Activated CD4-positive, alpha-beta T cell treated with anti-CD3 and anti-CD28 coated beads, Interleukin-2, amount 10 ng/mL, durations not matched to agents 7 days and 5 days (primary cell): Measurements from ENCODE around the gene ADK. TPM values are rescaled to one million over a fixed set of nuclear protein-coding genes. Genes with fewer than 3 reads are reported as not detected.
A peak's percentile ranks its signal among the peaks of the same experiment; 100 is the strongest.
"Not testable (repeated sequence)": the region's sequence is repeated elsewhere in the genome, so short reads cannot be mapped to it uniquely, and the experiment has no call there.

Source experiments
- CTCF ChIA-PET: fragments of 350-600 bp; sonication (Branson Sonifier 250); formaldehyde crosslinking; loops from one replicate; lab custom pipeline; 2021; ENCODE audit warnings: antibody characterized with exemption; lab: Charles Lee
- POLR2A ChIA-PET: fragments of 350-600 bp; sonication (Branson Sonifier 250); formaldehyde crosslinking; loops from one replicate; lab custom pipeline; 2021; ENCODE audit warnings: antibody characterized with exemption; lab: Charles Lee
- DNase-seq: peaks from one replicate; pipeline ENCODE4 v3.0.0-alpha.2; 2020
- H3K27ac Mint-ChIP-seq: one replicate; pipeline ENCODE4 v1.8.0; 2021; ENCODE audit warnings: mild to moderate bottlenecking, moderate library complexity, mixed read lengths
- H3K27me3 Mint-ChIP-seq: one replicate; pipeline ENCODE4 v1.8.0; 2021; ENCODE audit warnings: mixed read lengths
- H3K36me3 Mint-ChIP-seq: one replicate; pipeline ENCODE4 v1.8.0; 2021; ENCODE audit warnings: low read depth, mixed read lengths
- H3K4me1 Mint-ChIP-seq: one replicate; pipeline ENCODE4 v1.8.0; 2021; ENCODE audit warnings: mixed read lengths
- H3K4me3 Mint-ChIP-seq: one replicate; pipeline ENCODE4 v1.8.0; 2021; ENCODE audit warnings: mild to moderate bottlenecking, moderate library complexity, mixed read lengths
- H3K9me3 Mint-ChIP-seq: one replicate; pipeline ENCODE4 v1.8.0; 2021; ENCODE audit warnings: mixed read lengths
- total RNA-seq, 2 experiments: library from RNA; stranded (reverse); gene quantifications; one replicate each; pipeline ENCODE4 v1.2.3, GENCODE V29; 2021

Gene ADK
- total RNA-seq, 2 experiments from 2014 or later = 36.8 to 38.5 TPM

DNA sequence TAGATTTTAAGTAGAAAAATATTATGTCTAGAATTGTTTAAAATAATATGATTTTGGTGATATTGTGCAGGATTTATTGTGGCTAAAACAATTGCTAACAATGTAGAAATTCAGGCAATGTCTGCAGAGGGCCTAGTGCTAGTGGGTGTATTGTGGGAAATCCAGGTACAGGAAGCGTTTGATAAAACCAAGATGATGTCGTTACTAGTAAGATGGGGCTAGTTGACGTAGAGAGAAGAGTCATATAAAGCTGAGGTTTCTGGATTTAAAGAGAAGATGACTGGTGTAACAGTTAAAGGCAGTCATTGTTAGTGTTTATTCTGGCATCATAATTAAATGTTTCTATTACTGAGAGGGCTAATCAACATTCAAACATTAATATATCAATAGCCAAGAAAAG lies 43.5 kb downstream of the ADK start:
- Mint-ChIP-seq H3K9me3 (no peaks in the 10 kb centered on the region), H3K36me3 (peaks cover 12% of the 10 kb centered on the region), H3K27ac (no peak overlapping the region), H3K4me1 (peaks cover 47% of the 10 kb centered on the region), H3K27me3 (no peaks in the 10 kb centered on the region), H3K4me3 (no peak overlapping the region)
- CTCF ChIA-PET = interaction anchor here (1.0 kb wide), 1 partner anchor 19 kb away, joined by 3 read pairs; no protein-coding TSS in a partner anchor
- POLR2A ChIA-PET = no interaction called here
- DNase-seq = no peak

DNA sequence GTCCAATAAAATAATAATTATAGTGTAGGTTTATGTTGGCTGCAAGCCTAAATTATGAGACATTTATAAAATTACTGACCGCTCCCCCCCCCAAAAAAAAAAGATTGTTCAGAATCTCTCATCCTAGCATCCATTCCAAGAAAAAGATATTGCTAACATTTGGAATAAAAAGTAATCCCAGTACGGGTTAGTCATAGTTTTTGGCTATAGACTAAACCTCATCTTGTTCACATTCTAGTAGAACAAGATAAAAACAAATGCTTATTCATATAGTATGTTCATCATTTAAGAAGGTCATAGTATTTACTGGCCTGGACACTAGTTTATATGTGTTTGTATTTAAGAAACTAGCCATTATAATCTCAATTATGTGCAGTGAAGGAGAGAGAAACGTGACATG lies 44.0 kb downstream of the ADK start:
- no peak overlapping the region for H3K27ac Mint-ChIP-seq
- ChIA-PET CTCF (interaction anchor here (1.0 kb wide), 1 partner anchor 19 kb away, joined by 3 read pairs; no protein-coding TSS in a partner anchor), POLR2A (no interaction called here)
- H3K9me3 Mint-ChIP-seq = no peaks in the 10 kb centered on the region
- DNase-seq = no peak
- no peaks in the 10 kb centered on the region for H3K27me3 Mint-ChIP-seq
- H3K36me3 Mint-ChIP-seq = peaks cover 12% of the 10 kb centered on the region
- no peak overlapping the region for H3K4me3 Mint-ChIP-seq
- H3K4me1 Mint-ChIP-seq = peaks cover 43% of the 10 kb centered on the region

DNA sequence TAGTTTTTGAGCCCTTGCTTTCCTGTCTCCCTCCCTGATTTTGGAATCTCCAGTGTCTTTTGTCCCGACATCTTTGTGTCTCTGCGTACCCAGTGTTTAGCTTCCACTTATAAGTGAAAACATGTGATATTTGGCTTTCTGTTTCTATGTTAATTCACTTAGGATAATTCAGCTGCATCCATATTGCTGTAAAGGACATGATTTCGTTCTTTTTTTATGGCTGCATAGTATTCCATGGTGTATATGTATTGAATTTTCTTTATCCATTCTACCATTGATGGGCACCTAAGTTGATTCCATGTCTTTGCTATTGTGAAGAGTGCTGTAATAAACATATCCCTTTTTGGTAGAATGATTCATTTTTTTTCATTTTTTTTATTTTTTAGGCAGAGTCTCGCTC lies 48.3 kb downstream of the ADK start:
- Mint-ChIP-seq H3K9me3 (no peaks in the 10 kb centered on the region), H3K4me3 (no peak overlapping the region), H3K27me3 (no peaks in the 10 kb centered on the region), H3K27ac (no peak overlapping the region), H3K36me3 (peaks cover 11% of the 10 kb centered on the region), H3K4me1 (peaks cover 14% of the 10 kb centered on the region)
- CTCF ChIA-PET = no interaction called here
- DNase-seq = no peak
- POLR2A ChIA-PET = no interaction called here

DNA sequence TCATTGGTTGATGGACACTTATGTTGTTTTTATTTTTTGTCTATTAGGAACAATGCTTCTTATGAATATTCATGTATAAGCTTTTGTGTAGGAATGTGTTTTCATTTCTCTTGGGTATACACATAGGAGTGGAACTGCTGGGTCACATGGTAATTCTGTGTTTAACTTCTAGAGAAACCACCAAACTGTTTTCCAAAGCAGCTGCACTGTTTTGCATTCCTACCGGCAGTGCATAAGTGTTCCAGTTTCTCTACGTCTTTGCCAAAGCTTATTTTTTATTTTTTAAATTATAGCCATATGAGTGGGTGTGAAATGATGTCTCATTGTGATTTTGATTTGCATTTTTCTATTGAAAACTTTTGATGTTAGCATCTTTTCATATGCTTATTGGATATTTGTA lies 51.3 kb downstream of the ADK start:
- no peak overlapping the region for H3K4me3 Mint-ChIP-seq
- H3K36me3 Mint-ChIP-seq = peaks cover 8% of the 10 kb centered on the region
- CTCF ChIA-PET = no interaction called here
- H3K4me1 Mint-ChIP-seq = no peaks in the 10 kb centered on the region
- H3K9me3 Mint-ChIP-seq = no peaks in the 10 kb centered on the region
- POLR2A ChIA-PET = no interaction called here
- DNase-seq = no peak
- H3K27me3 Mint-ChIP-seq = no peaks in the 10 kb centered on the region
- no peak overlapping the region for H3K27ac Mint-ChIP-seq

DNA sequence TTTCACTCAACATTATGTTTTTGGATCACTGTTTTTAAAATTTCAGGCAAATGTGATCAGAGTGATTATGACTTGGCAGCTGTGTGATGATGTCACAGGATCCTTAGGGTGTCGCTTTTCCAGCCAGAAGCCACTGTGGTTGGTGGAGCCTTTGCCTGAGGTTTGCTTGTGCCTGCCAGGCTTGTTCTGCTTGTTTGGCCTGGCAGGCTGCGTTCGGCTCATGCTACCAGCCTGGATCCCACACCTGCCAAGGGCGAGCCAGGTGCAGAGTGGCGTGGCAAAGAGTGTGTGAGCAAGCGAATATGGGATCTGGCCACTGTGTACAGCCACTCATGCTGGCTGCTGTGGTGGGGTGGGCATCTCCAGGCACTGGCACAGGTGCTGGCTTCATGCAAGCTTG lies 55.7 kb downstream of the ADK start:
- H3K4me3 Mint-ChIP-seq = no peak overlapping the region
- POLR2A ChIA-PET = no interaction called here
- no peak for DNase-seq

DNA sequence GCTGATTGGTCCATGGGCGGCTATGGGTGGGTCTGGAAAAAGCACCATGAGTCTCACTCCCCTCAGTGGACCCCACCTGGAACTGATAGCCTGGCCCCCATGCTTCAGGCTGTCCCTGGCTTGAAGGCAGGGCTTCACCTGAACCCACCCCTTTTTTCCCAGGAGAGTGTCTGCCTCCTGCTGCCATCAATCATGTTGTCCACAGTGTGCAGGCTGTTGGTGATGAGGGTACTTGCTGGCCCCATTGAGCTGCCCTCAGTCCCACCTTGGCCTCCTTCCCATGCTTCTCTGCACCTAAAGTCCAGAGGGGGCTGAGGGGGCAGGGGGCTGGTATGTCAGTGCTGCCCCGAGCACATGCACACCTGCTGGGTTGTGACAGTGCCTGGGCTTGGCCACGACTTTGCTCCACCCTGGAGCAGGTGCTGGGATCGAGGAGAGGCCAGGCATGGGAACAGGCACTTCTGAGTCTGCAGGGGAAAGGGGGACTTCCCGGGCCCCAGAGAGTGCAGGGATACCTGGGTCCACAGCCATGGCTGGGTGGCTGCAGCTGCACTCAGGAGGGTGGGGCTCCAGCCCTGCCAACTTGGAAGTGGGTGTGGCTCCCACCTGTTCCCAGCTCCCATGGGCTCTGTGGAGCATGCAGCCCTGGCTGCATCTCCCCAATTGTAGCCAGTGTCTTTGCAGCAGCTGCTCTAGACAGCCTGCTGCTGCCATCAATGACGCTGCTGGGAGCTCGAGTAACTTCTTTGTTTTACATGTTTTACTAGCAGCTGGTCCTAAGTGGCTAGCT lies 56.9 kb downstream of the ADK start:
- Mint-ChIP-seq H3K36me3 (peaks cover 6% of the 10 kb centered on the region), H3K9me3 (no peaks in the 10 kb centered on the region), H3K27me3 (no peaks in the 10 kb centered on the region), H3K4me3 (no peak overlapping the region), H3K27ac (no peak overlapping the region), H3K4me1 (peaks cover 3% of the 10 kb centered on the region)
- no peak for DNase-seq
- POLR2A ChIA-PET = no interaction called here
- CTCF ChIA-PET = no interaction called here

More for the DNA sequence above, 55.7 kb downstream of the ADK start:
- peaks cover 8% of the 10 kb centered on the region for H3K36me3 Mint-ChIP-seq
- H3K27me3 Mint-ChIP-seq = no peaks in the 10 kb centered on the region
- H3K4me1 Mint-ChIP-seq = peaks cover 2% of the 10 kb centered on the region
- no peaks in the 10 kb centered on the region for H3K9me3 Mint-ChIP-seq
- no peak overlapping the region for H3K27ac Mint-ChIP-seq
- CTCF ChIA-PET = interaction anchor here (1.1 kb wide), 1 partner anchor 17 kb away, joined by 4 read pairs; no protein-coding TSS in a partner anchor

DNA sequence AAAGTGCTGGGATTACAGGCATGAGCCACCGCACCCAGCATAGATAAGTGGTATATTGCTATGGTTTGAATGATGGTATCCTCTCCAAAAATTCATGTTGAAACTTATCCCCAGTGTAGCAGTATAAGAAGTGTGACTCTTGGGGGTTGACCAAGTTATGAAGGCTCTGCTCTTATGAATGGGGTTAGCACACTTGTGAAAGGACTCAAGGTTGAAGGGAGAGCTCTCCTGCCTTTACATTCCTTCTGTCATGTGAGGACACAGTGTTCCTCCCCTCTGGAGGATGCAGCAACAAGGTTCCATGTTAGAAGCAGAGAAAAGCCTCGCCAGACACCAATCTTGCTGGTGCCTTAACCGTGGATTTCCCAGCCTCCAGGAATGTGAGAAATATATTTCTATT lies 58.0 kb downstream of the ADK start:
- POLR2A ChIA-PET = no interaction called here
- DNase-seq = no peak
- peaks cover 5% of the 10 kb centered on the region for H3K4me1 Mint-ChIP-seq
- H3K9me3 Mint-ChIP-seq = no peaks in the 10 kb centered on the region
- H3K4me3 Mint-ChIP-seq = no peak overlapping the region
- H3K36me3 Mint-ChIP-seq = peaks cover 6% of the 10 kb centered on the region
- no peaks in the 10 kb centered on the region for H3K27me3 Mint-ChIP-seq
- no peak overlapping the region for H3K27ac Mint-ChIP-seq
- CTCF ChIA-PET = interaction anchor here (0.5 kb wide), 1 partner anchor 153 kb away, joined by 4 read pairs; no protein-coding TSS in a partner anchor

DNA sequence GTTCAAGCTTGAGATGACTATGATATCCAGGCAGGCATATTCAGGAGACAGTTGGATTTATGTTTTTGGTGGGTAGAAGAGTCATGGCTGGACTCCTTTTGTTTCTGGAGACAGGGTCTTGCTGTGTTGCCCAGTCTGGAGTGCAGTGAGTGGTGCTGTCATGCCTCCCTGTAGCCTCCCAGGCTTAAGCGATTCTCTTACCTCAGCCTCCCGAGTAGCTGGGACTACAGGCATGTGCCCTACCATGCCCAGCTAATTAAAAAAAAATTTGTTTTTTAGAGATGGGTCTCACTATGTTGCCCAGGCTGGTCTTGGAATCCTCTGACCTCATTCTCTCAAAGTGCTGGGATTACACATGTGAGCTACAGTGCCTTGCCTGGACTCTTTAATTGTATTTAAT lies 62.0 kb downstream of the ADK start:
- CTCF ChIA-PET = interaction anchor here (0.8 to 1.7 kb wide), 3 partner anchors 15 to 35 kb away, joined by 3 read pairs; no protein-coding TSS in a partner anchor
- POLR2A ChIA-PET = interaction anchor here (1.2 kb wide), 1 partner anchor 21 kb away, joined by 3 read pairs; no protein-coding TSS in a partner anchor
- Mint-ChIP-seq H3K27ac (no peak overlapping the region), H3K4me1 (peaks cover 3% of the 10 kb centered on the region), H3K9me3 (peaks cover under 1% of the 10 kb centered on the region), H3K27me3 (no peaks in the 10 kb centered on the region), H3K36me3 (peaks cover 8% of the 10 kb centered on the region), H3K4me3 (no peak overlapping the region)
- DNase-seq = no peak

DNA sequence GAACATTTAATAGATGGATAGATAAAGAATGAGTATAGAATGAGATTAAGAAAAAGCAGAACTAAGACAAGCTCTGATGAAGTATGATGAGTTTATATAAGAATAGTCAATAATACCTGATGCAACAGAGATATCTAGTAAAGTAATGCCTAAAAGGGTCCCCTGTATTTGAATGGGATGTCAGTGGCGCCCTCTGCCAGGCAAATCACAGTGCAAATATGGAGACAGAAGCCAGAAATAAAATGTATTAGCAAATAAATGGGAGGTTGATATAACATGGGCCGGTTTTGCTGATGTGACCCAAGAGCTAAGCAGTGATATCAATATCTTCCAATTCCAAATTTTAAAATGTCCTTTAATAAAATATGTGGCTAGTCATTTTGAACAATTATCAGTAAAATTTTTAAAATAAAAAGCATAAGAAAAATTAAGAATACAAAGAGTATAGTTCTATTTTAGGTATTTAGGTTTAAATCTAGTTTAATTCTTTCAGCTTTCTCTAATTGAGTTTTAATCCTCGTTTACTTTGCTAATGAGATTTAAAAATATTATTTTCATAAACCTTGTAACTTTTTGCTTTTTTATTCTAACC lies 62.6 kb downstream of the ADK start:
- POLR2A ChIA-PET = no interaction called here
- peak; percentile 43 for DNase-seq
- peaks cover 3% of the 10 kb centered on the region for H3K9me3 Mint-ChIP-seq

DNA sequence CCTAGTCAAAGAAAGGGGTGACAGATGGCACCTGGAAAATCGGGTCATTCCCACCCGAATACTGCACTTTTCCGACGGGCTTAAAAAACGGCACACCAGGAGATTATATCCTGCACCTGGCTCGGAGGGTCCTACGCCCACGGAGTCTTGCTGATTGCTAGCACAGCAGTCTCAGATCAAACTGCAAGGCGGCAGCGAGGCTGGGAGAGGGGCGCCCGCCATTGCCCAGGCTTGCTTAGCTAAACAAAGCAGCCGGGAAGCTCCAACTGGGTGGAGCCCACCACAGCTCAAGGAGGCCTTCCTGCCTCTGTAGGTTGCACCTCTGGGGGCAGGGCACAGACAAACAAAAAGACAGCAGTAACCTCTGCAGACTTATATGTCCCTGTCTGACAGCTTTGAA lies 66.1 kb downstream of the ADK start:
- H3K27me3 Mint-ChIP-seq, POLR2A ChIA-PET, H3K36me3 Mint-ChIP-seq, CTCF ChIA-PET, H3K9me3 Mint-ChIP-seq, H3K4me3 Mint-ChIP-seq, H3K4me1 Mint-ChIP-seq, DNase-seq, H3K27ac Mint-ChIP-seq: not testable (repeated sequence)

More for the DNA sequence above, 62.6 kb downstream of the ADK start:
- CTCF ChIA-PET = interaction anchor here (0.6 to 1.7 kb wide), 4 partner anchors 14 to 838 kb away, joined by 3 read pairs; no protein-coding TSS in a partner anchor
- Mint-ChIP-seq H3K27ac (no peak overlapping the region), H3K4me3 (no peak overlapping the region), H3K4me1 (peaks cover 3% of the 10 kb centered on the region), H3K36me3 (peaks cover 12% of the 10 kb centered on the region), H3K27me3 (no peaks in the 10 kb centered on the region)

DNA sequence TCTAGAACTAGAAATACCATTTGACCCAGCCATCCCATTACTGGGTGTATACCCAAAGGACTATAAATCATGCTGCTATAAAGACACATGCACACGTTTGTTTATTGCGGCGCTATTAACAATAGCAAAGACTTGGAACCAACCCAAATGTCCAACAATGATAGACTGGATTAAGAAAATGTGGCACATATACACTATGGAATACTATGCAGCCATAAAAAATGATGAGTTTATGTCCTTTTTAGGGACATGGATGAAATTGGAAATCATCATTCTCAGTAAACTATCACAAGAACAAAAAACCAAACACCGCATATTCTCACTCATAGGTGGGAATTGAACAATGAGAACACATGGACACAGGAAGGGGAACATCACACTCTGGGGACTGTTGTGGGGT lies 71.4 kb downstream of the ADK start:
- CTCF ChIA-PET, H3K27me3 Mint-ChIP-seq, H3K27ac Mint-ChIP-seq, POLR2A ChIA-PET, DNase-seq, H3K4me3 Mint-ChIP-seq, H3K9me3 Mint-ChIP-seq: not testable (repeated sequence)
- H3K4me1 Mint-ChIP-seq = peaks cover 18% of the 10 kb centered on the region
- peaks cover 15% of the 10 kb centered on the region for H3K36me3 Mint-ChIP-seq

DNA sequence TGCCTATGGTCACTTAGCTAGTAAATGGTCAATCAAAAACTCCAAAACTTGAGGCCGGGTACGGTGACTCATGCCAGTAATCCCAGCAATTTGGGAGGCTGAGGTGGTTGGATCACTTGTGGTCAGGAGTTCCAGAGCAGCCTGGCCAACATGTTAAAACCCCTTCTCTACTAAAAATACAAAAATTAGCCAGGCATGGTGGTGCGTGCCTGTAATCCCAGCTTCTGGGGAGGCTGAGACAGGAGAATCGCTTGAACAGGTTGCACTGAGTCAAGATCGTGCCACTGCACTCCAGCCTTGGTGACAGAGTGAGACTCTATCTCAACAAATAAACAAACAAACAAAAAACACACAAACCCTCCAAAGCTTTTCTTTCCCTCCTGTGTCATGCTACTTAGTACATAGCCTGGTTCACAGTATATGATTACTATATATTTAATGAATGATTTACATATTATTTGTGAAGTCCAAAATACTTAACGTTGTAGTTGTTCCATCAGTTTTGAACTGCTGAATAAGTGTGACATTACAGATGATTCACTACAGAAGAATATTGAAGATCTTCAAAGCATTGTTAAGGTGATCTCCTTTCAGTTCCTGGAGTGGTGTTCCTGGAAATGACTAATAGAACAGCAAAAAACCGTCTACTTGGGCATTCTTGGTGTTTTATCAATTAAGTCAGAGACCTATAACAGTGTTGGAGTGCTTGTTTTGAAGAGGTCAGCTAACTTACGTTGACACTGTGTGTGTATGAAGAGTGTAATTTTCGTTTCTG lies 72.9 kb downstream of the ADK start:
- DNase-seq = no peak
- POLR2A ChIA-PET = no interaction called here
- no peak overlapping the region for H3K4me3 Mint-ChIP-seq
- peak overlapping the region; percentile 74 for H3K27ac Mint-ChIP-seq
- peaks cover 26% of the 10 kb centered on the region for H3K4me1 Mint-ChIP-seq
- H3K9me3 Mint-ChIP-seq = peaks cover 2% of the 10 kb centered on the region
- CTCF ChIA-PET = interaction anchor here (1.7 kb wide), 1 partner anchor 10 kb away, joined by 6 read pairs; no protein-coding TSS in a partner anchor
- H3K27me3 Mint-ChIP-seq = no peaks in the 10 kb centered on the region
- H3K36me3 Mint-ChIP-seq = peaks cover 9% of the 10 kb centered on the region
